HG03354 (cell line): ENCODE measurements around the gene HAND2.

Source experiments
- ATAC-seq: cut with Tn5 transposase; IDR thresholded peaks from one replicate; pipeline ENCODE4 v1.9.1; 2021; ENCODE audit warnings: mild to moderate bottlenecking; ENCODE audit not compliant: unreplicated experiment, poor library complexity, severe bottlenecking

Gene HAND2

GRCh38 chr4:173522160-173522950 lies 7.7 kb downstream of the HAND2 start:
- peak; percentile 35 for ATAC-seq

GRCh38 chr4:173521467-173522159 lies 8.4 kb downstream of the HAND2 start:
- no peak for ATAC-seq

DNA sequence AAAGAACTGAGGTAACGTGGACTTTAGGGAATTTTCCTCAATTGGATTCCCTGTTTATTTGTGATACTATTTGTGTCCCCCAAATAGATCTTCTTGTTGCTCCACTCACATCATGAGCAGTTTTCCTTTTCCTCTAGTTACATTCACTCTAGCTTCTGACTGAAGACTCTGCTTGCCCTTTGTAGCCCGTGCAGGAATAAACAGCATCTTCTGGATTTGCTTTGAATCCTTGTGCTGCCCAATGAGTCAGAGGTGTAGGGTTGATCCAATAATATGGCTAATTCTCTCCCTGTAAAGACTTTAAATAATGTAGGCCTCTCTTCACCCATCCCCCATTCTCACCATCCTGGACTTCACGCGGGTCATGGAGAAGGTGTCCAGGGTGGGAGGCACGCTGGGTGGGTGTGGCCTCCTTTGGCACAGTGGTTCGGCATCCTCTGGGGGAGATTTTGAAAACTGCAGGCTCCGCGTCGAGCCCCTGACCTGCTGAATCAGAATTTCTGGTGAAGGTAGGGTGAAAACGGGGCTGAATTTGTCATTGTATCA lies 9.0 kb downstream of the HAND2 start:
- ATAC-seq = no peak

- ATAC-seq = no peak
Observed at GRCh38 chr4:173519111-173520101, 10.6 kb downstream of the HAND2 start.

DNA sequence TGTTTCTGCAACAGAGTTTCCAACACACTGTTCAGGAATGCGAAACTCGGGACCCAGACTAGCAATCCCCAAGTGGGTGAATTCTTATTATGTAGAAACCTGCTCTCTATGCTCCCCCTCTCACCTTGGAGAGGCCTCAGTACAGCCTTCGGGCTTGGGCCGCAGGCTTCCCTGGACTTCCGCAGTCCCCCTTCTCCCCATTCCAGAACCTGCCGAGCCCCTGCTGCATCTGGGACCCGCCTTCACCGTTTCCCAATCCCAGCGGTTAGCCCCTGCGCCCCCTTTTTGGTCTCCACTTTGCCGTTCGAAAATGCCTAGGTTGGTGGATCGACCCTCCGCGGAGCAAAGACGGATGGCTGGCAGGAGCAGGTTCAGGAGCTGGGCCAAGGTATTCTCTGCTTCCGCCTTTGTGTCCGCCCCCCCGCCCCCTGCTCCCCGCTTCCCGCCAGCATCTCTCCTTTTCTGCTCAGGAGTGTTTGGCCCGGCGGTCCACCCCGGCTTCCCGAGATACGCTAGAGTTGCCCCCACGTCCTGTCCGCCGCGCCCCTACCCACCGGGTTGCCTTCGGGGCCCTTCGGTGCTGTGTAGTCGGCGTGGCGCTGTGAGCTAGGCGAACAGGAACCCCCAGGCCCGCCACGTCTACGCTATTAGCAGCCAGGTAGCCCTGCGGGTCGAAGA lies 11.5 kb downstream of the HAND2 start:
- no peak for ATAC-seq

DNA sequence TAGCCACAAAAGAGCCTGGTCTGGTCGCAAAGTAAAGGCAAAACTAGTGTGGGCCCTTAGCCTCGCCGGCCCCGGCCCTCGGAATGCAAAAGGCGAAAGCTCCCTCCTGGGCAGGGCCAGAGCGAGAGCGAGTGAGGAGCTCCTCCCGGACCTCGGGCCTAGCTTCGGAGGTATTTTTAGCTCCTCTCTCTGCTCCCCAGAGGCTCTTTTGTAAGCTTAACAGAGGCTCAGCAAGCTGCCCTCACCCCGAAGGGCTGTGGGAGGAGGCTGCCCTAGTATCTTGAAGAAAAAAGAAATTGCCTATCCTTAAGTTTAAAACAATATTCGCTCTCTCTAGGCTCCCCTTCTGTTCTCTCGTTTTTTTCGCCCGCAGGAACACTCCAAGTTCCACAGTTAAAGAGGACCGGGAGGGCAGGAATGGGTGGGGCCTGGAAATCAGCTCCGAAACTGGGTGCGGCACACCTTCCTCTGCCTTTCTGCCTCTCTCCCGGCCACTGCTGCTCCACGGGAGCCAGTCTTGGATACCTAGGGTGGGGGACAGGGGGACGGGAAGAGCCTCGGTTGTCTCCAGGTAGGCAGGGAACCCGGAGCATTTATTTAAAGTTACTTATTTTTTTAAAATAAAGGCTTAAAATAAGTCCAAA lies 12.1 kb downstream of the HAND2 start:
- ATAC-seq = no peak

GRCh38 chr4:173516621-173517524 lies 13.2 kb downstream of the HAND2 start:
- ATAC-seq = no peak

DNA sequence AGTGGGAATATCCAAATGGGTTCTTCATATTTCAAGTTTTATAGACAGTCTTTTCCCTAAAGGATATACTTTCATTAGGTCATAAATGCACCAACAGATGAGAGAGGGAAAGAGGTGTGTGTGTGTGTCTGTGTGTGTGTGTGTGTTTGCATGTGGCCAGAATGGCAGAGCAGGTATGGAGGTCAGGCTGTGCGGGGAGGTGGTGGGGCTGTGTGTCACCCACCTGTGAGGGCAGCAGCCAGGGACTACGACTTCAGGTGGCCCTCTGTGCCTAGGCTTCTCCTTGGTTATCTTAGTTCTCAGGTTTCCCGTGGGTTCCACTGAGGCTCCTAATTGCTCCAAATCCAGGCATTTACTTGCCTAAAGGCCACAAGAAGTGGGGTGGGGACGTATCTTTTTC lies 14.6 kb downstream of the HAND2 start:
- ATAC-seq = no peak

- no peak for ATAC-seq
Observed at GRCh38 chr4:173514641-173515217, 15.3 kb downstream of the HAND2 start.

- ATAC-seq = no peak
Observed at GRCh38 chr4:173513651-173514050, 16.4 kb downstream of the HAND2 start.

DNA sequence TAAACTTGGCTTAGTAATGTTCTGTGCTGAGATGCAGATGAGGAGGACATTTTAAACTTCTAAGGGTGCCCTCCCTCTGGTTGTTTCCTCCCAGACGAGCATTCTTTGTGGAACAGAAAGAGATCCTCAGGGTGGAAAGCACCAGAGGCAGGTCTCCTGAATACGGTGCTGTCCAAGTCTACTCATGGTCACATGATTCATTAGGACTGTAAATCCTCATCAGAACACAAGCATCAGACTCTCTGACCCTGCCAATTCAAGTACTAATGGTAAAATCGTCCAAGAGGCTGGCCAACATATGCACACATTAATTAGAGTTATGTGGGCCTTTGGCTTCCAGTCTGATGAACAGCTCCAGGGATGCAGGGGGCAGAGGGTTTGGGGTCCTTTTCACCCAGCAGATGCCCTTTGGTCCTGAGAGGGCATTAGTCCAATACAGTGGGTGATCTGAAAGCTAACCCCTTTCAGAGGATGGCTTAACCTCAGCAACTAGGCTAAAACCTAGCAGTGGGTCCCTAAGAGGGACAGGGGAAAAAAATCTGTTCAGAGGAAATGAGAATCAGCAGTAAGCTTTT lies 18.2 kb downstream of the HAND2 start:
- ATAC-seq = no peak

GRCh38 chr4:173509036-173510001 lies 20.7 kb downstream of the HAND2 start:
- ATAC-seq = peak; percentile 34

DNA sequence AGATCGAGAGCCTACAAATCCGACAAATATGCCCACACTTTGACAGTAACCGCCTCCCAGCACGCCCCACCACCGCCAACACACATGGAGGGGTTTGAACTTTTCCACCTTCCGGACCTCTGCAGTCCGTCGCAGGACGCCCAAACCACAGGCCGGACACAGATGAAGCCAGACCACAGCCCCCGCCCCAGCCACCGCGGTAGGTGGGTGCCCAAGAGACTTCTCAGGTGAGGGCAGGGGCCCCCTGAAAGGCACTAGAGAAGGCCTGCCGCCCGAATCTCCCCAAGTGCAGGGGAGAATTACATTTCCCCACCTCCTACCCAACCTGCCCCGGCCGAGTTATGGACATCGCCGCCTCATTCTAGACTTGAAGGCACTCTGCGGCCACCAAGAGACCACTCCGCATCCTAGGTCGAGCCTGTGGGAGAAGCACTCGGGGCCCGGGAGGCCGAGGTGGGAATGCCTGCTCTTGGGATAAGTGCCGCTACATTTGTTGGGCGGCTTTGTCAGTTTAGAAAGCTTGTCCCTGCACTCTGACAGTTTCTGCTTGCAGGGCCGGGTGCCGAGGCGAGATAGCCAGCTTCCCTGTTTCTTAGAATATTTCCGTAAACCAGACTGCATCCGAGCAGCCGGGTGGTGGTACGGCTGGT lies 21.5 kb downstream of the HAND2 start:
- peak; percentile 0 for ATAC-seq

GRCh38 chr4:173507471-173508385 lies 22.3 kb downstream of the HAND2 start:
- ATAC-seq = no peak
